CD14-positive monocyte (primary cell): ENCODE results near the gene KDM1B. TPM values are rescaled to one million over a fixed set of nuclear protein-coding genes. Genes with fewer than 3 reads are reported as not detected.

ENCODE experiments used
- DNase-seq, 3 donors: peaks; one replicate each; pipeline ENCODE4 v3.0.0-alpha.2; 2011 to 2022
- H2AFZ ChIP-seq: 2 replicates; pipeline ENCODE4 v1.6.0; 2012; ENCODE audit warnings: mild to moderate bottlenecking, low read depth, low read length, inconsistent platforms; ENCODE audit not compliant: insufficient read depth, poor library complexity, severe bottlenecking
- H3K27ac ChIP-seq, 2 donors: 1 replicate in 1 of 2; 2 replicates in 1 of 2; pipeline ENCODE4 v1.5.1; 2012 to 2013; ENCODE audit warnings: low read length in 2 of 2, control low read depth in 1 of 2, inconsistent platforms in 1 of 2, low read depth in 1 of 2, mild to moderate bottlenecking in 1 of 2
- H3K27me3 ChIP-seq, 2 donors: one replicate each; pipeline versions ENCODE4 v1.6.0 to v1.6.1; 2011 to 2013; ENCODE audit warnings: low read length in 2 of 2; ENCODE audit not compliant: control insufficient read depth in 2 of 2, insufficient read depth in 2 of 2
- H3K36me3 ChIP-seq, 2 donors: replicated peaks in 1 of 2; 1 replicate in 1 of 2; 2 replicates in 1 of 2; pipeline versions ENCODE4 v1.5.1 to v1.6.1; 2012 to 2013; ENCODE audit warnings: low read length in 2 of 2, control low read depth in 1 of 2, inconsistent platforms in 1 of 2, mild to moderate bottlenecking in 1 of 2; ENCODE audit not compliant: insufficient read depth in 2 of 2, control insufficient read depth in 1 of 2
- H3K4me1 ChIP-seq, 2 donors: 1 replicate in 1 of 2; 2 replicates in 1 of 2; pipeline versions ENCODE4 v1.5.1 to v1.6.1; 2012 to 2013; ENCODE audit warnings: low read length in 2 of 2, control low read depth in 1 of 2, inconsistent platforms in 1 of 2, mild to moderate bottlenecking in 1 of 2, moderate library complexity in 1 of 2; ENCODE audit not compliant: insufficient read depth in 2 of 2, control insufficient read depth in 1 of 2
- H3K4me2 ChIP-seq: replicated peaks from 2 replicates; pipeline ENCODE3; 2012; ENCODE audit warnings: low read length, moderate library complexity, mild to moderate bottlenecking; ENCODE audit not compliant: poor library complexity, severe bottlenecking; ENCODE audit errors: extremely low read depth
- H3K4me3 ChIP-seq, 3 experiments: fragments of 200-600 bp in 1 of 3; sonication (generic) in 1 of 3; replicated peaks in 1 of 3; 1 replicate in 2 of 3; 2 replicates in 1 of 3; pipeline ENCODE4 v1.5.1; 2011 to 2013; ENCODE audit warnings: low read length in 3 of 3, mild to moderate bottlenecking in 3 of 3, control low read depth in 2 of 3, low read depth in 2 of 3, inconsistent platforms in 1 of 3, moderate library complexity in 1 of 3
- H3K79me2 ChIP-seq: 2 replicates; pipeline ENCODE4 v1.6.0; 2012; ENCODE audit warnings: mild to moderate bottlenecking, control low read depth, inconsistent platforms, low read length, moderate library complexity; ENCODE audit not compliant: insufficient read depth
- H3K9ac ChIP-seq: 2 replicates; pipeline ENCODE4 v1.6.0; 2017; ENCODE audit warnings: low read length, mild to moderate bottlenecking; ENCODE audit not compliant: insufficient read depth, poor library complexity, severe bottlenecking
- H3K9me3 ChIP-seq, 2 donors: replicated peaks in 1 of 2; 1 replicate in 1 of 2; 2 replicates in 1 of 2; pipeline versions ENCODE4 v1.5.1 to v1.6.1; 2012 to 2013; ENCODE audit warnings: low read length in 2 of 2, control low read depth in 1 of 2; ENCODE audit not compliant: control insufficient read depth in 1 of 2, insufficient read depth in 1 of 2
- H4K20me1 ChIP-seq: 2 replicates; pipeline ENCODE4 v1.6.0; 2012; ENCODE audit warnings: mild to moderate bottlenecking, low read length, control low read depth, moderate library complexity; ENCODE audit not compliant: insufficient read depth
- H3K27ac Mint-ChIP-seq, 7 donors: one replicate each; pipeline ENCODE4 v1.8.0; 2020; ENCODE audit warnings: mild to moderate bottlenecking in 7 of 7, mixed read lengths in 7 of 7, moderate library complexity in 6 of 7, inconsistent platforms in 2 of 7
- H3K27me3 Mint-ChIP-seq, 3 donors: one replicate each; pipeline ENCODE4 v1.8.0; 2021 to 2022; ENCODE audit warnings: low read depth in 3 of 3, mild to moderate bottlenecking in 3 of 3, mixed read lengths in 3 of 3, moderate library complexity in 3 of 3, inconsistent platforms in 1 of 3
- H3K36me3 Mint-ChIP-seq, 2 donors: one replicate each; pipeline ENCODE4 v1.8.0; 2020; ENCODE audit warnings: mixed read lengths in 2 of 2, inconsistent platforms in 1 of 2, mild to moderate bottlenecking in 1 of 2
- H3K4me1 Mint-ChIP-seq: one replicate; pipeline ENCODE4 v1.8.0; 2020; ENCODE audit warnings: mild to moderate bottlenecking, mixed read lengths
- H3K4me3 Mint-ChIP-seq, 2 donors: one replicate each; pipeline ENCODE4 v1.8.0; 2020; ENCODE audit warnings: mild to moderate bottlenecking in 2 of 2, mixed read lengths in 2 of 2, moderate library complexity in 1 of 2
- H3K9me3 Mint-ChIP-seq, 7 donors: one replicate each; pipeline ENCODE4 v1.8.0; 2020 to 2022; ENCODE audit warnings: mixed read lengths in 7 of 7, mild to moderate bottlenecking in 6 of 7, moderate library complexity in 6 of 7, inconsistent platforms in 2 of 7
- WGBS: methylation state at CpG from one replicate; pipeline ENCODE4 v1.1.5; 2013; ENCODE audit warnings: missing lambda C conversion rate; ENCODE audit not compliant: insufficient coverage; 5-methylcytosine and 5-hydroxymethylcytosine counted together
- intact Hi-C, 2 donors: fragments of 100-400 bp; cut with micrococcal nuclease; formaldehyde crosslinking; loops; one replicate each; pipeline versions ENCODE4 v1.15.0 to v1.15.1; 2023
- polyA plus RNA-seq, 3 donors: library from polyadenylated mRNA; depleted of rRNA in 1 of 3; unstranded in 2 of 3; stranded (reverse) in 1 of 3; fragments of 300-500 nt in 2 of 3; fragments of >200 nt in 1 of 3; fragmentation: Illumina TruSeq in 2 of 3; gene quantifications; 1 replicate in 2 of 3; 2 replicates in 1 of 3; pipeline ENCODE4 v1.2.3, GENCODE V29; 2012 to 2021
- TF ChIP-seq, protein P1 (sequence below): fragments of 200-600 bp; IDR thresholded peaks from one replicate; pipeline ENCODE4 v1.8.0; 2022; ENCODE audit warnings: antibody characterized with exemption, mild to moderate bottlenecking

Gene KDM1B
- polyA plus RNA-seq, 3 donors: 4.4 to 50.8 (median 24.1) TPM

- Histone ChIP-seq H4K20me1 (peaks cover 29% of the 10 kb centered on the region), H2AFZ (no peak overlapping the region), H3K4me2 (no peak overlapping the region), H3K79me2 (no peaks in the 10 kb centered on the region), H3K27me3 (no peaks in the 10 kb centered on the region), H3K9ac (no peak overlapping the region), H3K27ac (no peak overlapping the region), H3K4me3 (no peak overlapping the region), H3K4me1 (peaks cover 20 to 25% of the 10 kb centered on the region in 2 donors), H3K9me3 (no peaks in the 10 kb centered on the region), H3K36me3 (peaks cover 79 to 90% of the 10 kb centered on the region in 2 donors)
- Mint-ChIP-seq H3K9me3 (peaks cover 0 to 3% (median 0%) of the 10 kb centered on the region in 7 donors), H3K4me3 (no peak overlapping the region), H3K27me3 (no peaks in the 10 kb centered on the region), H3K4me1 (peaks cover 27% of the 10 kb centered on the region), H3K27ac (no peak overlapping the region), H3K36me3 (peaks cover 79 to 95% of the 10 kb centered on the region in 2 donors)
- WGBS: no CpG with 5 or more reads among the region's 9 CpGs
- DNase-seq: no peak
- TF ChIP-seq, protein P1, sequence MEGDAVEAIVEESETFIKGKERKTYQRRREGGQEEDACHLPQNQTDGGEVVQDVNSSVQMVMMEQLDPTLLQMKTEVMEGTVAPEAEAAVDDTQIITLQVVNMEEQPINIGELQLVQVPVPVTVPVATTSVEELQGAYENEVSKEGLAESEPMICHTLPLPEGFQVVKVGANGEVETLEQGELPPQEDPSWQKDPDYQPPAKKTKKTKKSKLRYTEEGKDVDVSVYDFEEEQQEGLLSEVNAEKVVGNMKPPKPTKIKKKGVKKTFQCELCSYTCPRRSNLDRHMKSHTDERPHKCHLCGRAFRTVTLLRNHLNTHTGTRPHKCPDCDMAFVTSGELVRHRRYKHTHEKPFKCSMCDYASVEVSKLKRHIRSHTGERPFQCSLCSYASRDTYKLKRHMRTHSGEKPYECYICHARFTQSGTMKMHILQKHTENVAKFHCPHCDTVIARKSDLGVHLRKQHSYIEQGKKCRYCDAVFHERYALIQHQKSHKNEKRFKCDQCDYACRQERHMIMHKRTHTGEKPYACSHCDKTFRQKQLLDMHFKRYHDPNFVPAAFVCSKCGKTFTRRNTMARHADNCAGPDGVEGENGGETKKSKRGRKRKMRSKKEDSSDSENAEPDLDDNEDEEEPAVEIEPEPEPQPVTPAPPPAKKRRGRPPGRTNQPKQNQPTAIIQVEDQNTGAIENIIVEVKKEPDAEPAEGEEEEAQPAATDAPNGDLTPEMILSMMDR: no peak
- intact Hi-C loops: no loop called here
These were observed 58.2 kb downstream of the KDM1B start for GRCh38 chr6:18213439-18213838.

- intact Hi-C loops: no loop called here
- no peak overlapping the region for H3K27ac ChIP-seq
- no peak overlapping the region for H2AFZ ChIP-seq
These were observed 58.8 kb downstream of the KDM1B start for GRCh38 chr6:18214003-18214402.

More at GRCh38 chr6:18214003-18214402, 58.8 kb downstream of the KDM1B start:
- Mint-ChIP-seq H3K27me3 (peaks cover 0 to 1% (median 0%) of the 10 kb centered on the region in 3 donors), H3K4me1 (peaks cover 27% of the 10 kb centered on the region), H3K4me3 (no peak overlapping the region), H3K27ac (peak overlapping the region in 6 of 7 donors; percentile 17 to 85 (median 53)), H3K9me3 (peaks cover 0 to 3% (median 0%) of the 10 kb centered on the region in 7 donors), H3K36me3 (peaks cover 78 to 95% of the 10 kb centered on the region in 2 donors)
- Histone ChIP-seq H3K4me3 (no peak overlapping the region), H3K9me3 (no peaks in the 10 kb centered on the region), H4K20me1 (peaks cover 30% of the 10 kb centered on the region), H3K4me2 (no peak overlapping the region), H3K9ac (no peak overlapping the region), H3K27me3 (no peaks in the 10 kb centered on the region), H3K4me1 (peaks cover 20 to 25% of the 10 kb centered on the region in 2 donors), H3K79me2 (no peaks in the 10 kb centered on the region), H3K36me3 (peaks cover 80 to 90% of the 10 kb centered on the region in 2 donors)
- TF ChIP-seq, protein P1: no peak
- WGBS: no CpG with 5 or more reads among the region's 4 CpGs
- DNase-seq: no peak
